ENCODE measurements around the gene SLC30A1.

DNA sequence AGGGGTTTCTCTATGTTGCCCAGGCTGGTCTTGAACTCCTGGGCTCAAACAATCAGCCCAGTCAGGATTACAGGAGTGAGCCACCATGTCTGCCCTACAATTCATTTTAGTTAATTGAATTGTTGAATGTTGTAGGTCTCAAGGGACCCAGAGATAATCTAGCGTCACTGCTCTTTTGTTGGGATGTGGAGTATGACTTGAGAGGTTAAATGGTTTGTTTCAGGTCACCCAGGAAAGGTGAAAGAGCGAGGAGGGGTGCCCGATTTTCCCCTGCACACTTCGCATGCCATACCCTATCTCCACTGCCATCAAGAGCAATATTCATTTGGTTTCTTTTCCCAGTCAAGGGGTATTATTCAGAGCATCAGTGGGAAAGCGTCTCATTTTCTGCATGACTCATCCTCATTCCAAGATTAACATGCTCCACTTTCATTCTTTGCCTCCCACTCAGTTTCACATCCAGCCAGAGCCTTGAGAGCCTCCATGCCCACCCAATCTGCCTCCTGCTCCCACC, 13.1 kb upstream of the SLC30A1 start:
- TF ChIP-seq, protein P1, sequence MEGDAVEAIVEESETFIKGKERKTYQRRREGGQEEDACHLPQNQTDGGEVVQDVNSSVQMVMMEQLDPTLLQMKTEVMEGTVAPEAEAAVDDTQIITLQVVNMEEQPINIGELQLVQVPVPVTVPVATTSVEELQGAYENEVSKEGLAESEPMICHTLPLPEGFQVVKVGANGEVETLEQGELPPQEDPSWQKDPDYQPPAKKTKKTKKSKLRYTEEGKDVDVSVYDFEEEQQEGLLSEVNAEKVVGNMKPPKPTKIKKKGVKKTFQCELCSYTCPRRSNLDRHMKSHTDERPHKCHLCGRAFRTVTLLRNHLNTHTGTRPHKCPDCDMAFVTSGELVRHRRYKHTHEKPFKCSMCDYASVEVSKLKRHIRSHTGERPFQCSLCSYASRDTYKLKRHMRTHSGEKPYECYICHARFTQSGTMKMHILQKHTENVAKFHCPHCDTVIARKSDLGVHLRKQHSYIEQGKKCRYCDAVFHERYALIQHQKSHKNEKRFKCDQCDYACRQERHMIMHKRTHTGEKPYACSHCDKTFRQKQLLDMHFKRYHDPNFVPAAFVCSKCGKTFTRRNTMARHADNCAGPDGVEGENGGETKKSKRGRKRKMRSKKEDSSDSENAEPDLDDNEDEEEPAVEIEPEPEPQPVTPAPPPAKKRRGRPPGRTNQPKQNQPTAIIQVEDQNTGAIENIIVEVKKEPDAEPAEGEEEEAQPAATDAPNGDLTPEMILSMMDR (conservative IDR thresholded peaks at IDR 0.05; ENCODE audit: low read length), result no peak
- TF ChIP-seq EZH2phosphoT487 (IDR thresholded peaks at IDR 0.05; ENCODE audit: borderline replicate concordance), result no peak
